ENCODE data around the gene LYZL6. TPM values are rescaled to one million over a fixed set of nuclear protein-coding genes. Genes with fewer than 3 reads are reported as not detected.

LYZL6 gene
- total RNA-seq, 1 donor from 2014 or later, result not detected

- Mint-ChIP-seq H3K27me3 (ENCODE audit: unreplicated experiment) (no peaks in the 10 kb centered on the region), H3K4me3 (ENCODE audit: unreplicated experiment) (no peak overlapping the region), H3K4me1 (ENCODE audit: low read depth, unreplicated experiment) (no peaks in the 10 kb centered on the region), H3K36me3 (ENCODE audit: unreplicated experiment) (peaks cover 5% of the 10 kb centered on the region), H3K9me3 (ENCODE audit: unreplicated experiment) (no peaks in the 10 kb centered on the region), H3K27ac (ENCODE audit: unreplicated experiment) (no peak overlapping the region)
- no peak for DNase-seq
- no peak for TF ChIP-seq CTCF (IDR thresholded peaks at IDR 0.05; ENCODE audit: partially characterized antibody, unreplicated experiment)
Measured at GRCh38 chr17:35915153-35915964, 28.2 kb downstream of the LYZL6 start.

GRCh38 chr17:35914354-35914753, 29.2 kb downstream of the LYZL6 start:
- Mint-ChIP-seq H3K4me1 (ENCODE audit: low read depth, unreplicated experiment) (no peaks in the 10 kb centered on the region), H3K9me3 (ENCODE audit: unreplicated experiment) (no peaks in the 10 kb centered on the region), H3K36me3 (ENCODE audit: unreplicated experiment) (peaks cover 5% of the 10 kb centered on the region), H3K27ac (ENCODE audit: unreplicated experiment) (no peak overlapping the region), H3K27me3 (ENCODE audit: unreplicated experiment) (no peaks in the 10 kb centered on the region), H3K4me3 (ENCODE audit: unreplicated experiment) (no peak overlapping the region)
- no peak for DNase-seq
- no peak for TF ChIP-seq CTCF (IDR thresholded peaks at IDR 0.05; ENCODE audit: partially characterized antibody, unreplicated experiment)

- Mint-ChIP-seq H3K27ac (ENCODE audit: unreplicated experiment) (no peak overlapping the region), H3K4me3 (ENCODE audit: unreplicated experiment) (no peak overlapping the region), H3K9me3 (ENCODE audit: unreplicated experiment) (no peaks in the 10 kb centered on the region), H3K4me1 (ENCODE audit: low read depth, unreplicated experiment) (no peaks in the 10 kb centered on the region), H3K27me3 (ENCODE audit: unreplicated experiment) (no peaks in the 10 kb centered on the region), H3K36me3 (ENCODE audit: unreplicated experiment) (peaks cover 10% of the 10 kb centered on the region)
- TF ChIP-seq CTCF (IDR thresholded peaks at IDR 0.05; ENCODE audit: partially characterized antibody, unreplicated experiment), result no peak
- DNase-seq, result no peak
Measured at GRCh38 chr17:35913609-35914008, 29.9 kb downstream of the LYZL6 start.

- H3K36me3 Mint-ChIP-seq (ENCODE audit: unreplicated experiment), result peaks cover 10% of the 10 kb centered on the region
- H3K27ac Mint-ChIP-seq (ENCODE audit: unreplicated experiment), result no peak overlapping the region
- H3K27me3 Mint-ChIP-seq (ENCODE audit: unreplicated experiment), result no peaks in the 10 kb centered on the region
- no peak for DNase-seq
- TF ChIP-seq CTCF (IDR thresholded peaks at IDR 0.05; ENCODE audit: partially characterized antibody, unreplicated experiment), result no peak
- no peaks in the 10 kb centered on the region for H3K4me1 Mint-ChIP-seq (ENCODE audit: low read depth, unreplicated experiment)
- H3K9me3 Mint-ChIP-seq (ENCODE audit: unreplicated experiment), result no peaks in the 10 kb centered on the region
- H3K4me3 Mint-ChIP-seq (ENCODE audit: unreplicated experiment), result no peak overlapping the region
Measured at GRCh38 chr17:35912942-35913341, 30.6 kb downstream of the LYZL6 start.

- Mint-ChIP-seq H3K27me3 (ENCODE audit: unreplicated experiment) (no peaks in the 10 kb centered on the region), H3K9me3 (ENCODE audit: unreplicated experiment) (no peaks in the 10 kb centered on the region)
Measured at GRCh38 chr17:35912339-35912912, 31.1 kb downstream of the LYZL6 start.

More at GRCh38 chr17:35912339-35912912, 31.1 kb downstream of the LYZL6 start:
- H3K36me3 Mint-ChIP-seq (ENCODE audit: unreplicated experiment), result peaks cover 10% of the 10 kb centered on the region
- no peak overlapping the region for H3K4me3 Mint-ChIP-seq (ENCODE audit: unreplicated experiment)
- H3K27ac Mint-ChIP-seq (ENCODE audit: unreplicated experiment), result no peak overlapping the region
- no peak for TF ChIP-seq CTCF (IDR thresholded peaks at IDR 0.05; ENCODE audit: partially characterized antibody, unreplicated experiment)
- DNase-seq, result no peak
- no peaks in the 10 kb centered on the region for H3K4me1 Mint-ChIP-seq (ENCODE audit: low read depth, unreplicated experiment)
